ENCODE data around the gene FSIP1.

FSIP1 gene

DNA sequence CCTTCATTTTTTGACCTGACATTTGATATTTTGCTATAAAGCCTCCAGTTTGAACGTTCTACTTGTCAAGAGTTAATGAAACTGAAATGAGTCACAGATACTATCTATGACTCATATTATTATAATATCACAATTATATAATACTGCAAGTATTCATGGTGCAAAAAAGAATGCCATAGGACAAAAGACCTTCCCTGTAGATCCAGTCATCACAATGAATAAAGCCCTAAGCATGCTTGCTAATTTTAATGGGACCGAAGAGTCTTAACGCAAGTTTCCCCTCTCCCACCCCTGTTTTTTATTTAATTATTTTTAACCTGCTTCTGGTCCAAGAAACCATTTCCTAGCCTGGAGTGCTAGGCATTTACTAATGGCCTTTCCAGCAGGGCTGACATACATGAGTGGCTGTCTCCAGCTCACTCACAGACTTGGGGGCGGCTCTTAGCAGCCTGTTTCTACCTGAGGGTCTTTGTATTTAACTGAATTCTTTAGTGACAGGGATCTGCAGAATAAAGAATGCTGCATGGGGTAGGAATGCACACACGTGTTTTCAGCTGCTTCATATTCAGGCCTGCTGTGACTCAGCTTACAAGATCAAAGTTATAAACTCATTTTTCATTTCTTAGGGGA, 140.5 kb downstream of the FSIP1 start:
- DNase-seq = no peak

DNA sequence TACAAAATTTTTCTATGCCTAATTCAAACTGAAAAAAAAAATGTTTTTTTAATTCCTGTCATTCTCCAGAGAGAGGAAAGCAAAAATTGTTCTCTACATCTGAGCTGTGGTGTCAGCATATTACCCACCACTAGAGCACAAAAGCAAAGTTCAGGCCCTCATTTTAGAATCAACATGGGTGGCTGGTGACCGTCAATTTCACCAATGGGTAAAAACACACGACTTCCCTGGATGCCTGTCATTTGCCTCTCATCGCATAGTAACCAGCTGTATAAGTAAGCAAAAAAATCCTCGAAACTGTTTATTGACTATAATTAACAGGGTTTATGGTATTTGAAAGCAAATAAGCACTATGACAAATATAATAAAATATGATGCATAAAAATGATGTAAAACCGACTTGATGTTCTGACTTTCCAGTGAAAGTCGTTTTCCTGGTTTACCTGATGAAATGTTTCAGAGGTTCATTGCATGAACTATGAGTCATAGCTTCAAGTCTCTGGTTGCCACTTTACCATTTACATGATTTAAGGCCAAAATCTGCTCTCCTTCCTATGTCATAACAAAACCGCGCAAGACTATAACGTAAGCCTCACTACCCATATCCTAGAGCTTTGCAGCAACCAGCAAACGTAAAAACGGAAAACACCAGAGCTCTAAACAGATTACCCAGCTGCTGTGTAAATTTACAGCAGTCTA, 141.3 kb downstream of the FSIP1 start:
- no peak for DNase-seq

- no peak for DNase-seq
Observed at GRCh38 chr15:39640665-39641064, 142.0 kb downstream of the FSIP1 start.

DNA sequence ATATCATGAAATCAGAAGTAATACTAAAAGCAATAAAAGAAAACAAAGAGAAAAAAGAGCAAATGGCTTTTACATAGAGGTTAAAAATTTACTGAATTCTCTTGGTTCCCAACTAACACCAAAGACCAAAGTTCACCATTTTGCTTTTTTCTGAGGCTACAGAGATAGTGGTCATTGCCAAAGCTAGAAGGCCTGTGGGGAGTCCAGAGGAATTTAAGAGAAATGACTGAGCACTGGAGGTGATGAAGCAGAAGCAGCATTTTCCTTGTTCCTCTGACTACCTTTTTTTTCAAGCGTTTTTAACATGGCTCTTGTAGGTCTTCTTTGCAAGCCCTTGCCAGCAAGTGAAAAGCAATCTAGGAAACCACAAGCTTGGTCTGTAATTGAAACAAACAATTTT, 143.6 kb downstream of the FSIP1 start:
- DNase-seq = no peak

GRCh38 chr15:39638041-39638440, 144.6 kb downstream of the FSIP1 start:
- DNase-seq = no peak

GRCh38 chr15:39631357-39631756, 151.3 kb downstream of the FSIP1 start:
- no peak for DNase-seq

GRCh38 chr15:39629906-39630305, 152.7 kb downstream of the FSIP1 start:
- no peak for DNase-seq

GRCh38 chr15:39629371-39629770, 153.3 kb downstream of the FSIP1 start:
- no peak for DNase-seq

- DNase-seq = no peak
Observed at GRCh38 chr15:39628546-39629257, 153.9 kb downstream of the FSIP1 start.

DNA sequence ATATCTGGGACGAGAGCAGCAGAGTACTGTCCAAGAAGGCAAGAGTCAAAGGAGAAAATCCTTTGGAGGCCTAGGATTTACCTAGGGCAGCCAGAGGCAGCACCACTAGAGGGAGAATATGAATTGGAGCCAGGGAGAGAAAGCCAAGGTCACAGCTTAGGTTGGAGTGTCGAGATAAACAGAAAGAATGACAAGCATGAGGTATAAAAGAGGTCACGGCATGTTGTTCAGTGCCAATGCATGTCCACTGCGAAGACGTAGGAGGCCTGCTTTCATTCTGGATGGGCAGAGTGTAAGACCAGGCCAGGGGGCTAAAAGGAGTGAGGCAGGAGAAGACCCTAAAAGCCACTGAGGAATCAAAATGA, 154.5 kb downstream of the FSIP1 start:
- DNase-seq = no peak

GRCh38 chr15:39627451-39628143, 155.0 kb downstream of the FSIP1 start:
- DNase-seq = no peak

- no peak for DNase-seq
Observed at GRCh38 chr15:39625856-39626255, 156.8 kb downstream of the FSIP1 start.

DNA sequence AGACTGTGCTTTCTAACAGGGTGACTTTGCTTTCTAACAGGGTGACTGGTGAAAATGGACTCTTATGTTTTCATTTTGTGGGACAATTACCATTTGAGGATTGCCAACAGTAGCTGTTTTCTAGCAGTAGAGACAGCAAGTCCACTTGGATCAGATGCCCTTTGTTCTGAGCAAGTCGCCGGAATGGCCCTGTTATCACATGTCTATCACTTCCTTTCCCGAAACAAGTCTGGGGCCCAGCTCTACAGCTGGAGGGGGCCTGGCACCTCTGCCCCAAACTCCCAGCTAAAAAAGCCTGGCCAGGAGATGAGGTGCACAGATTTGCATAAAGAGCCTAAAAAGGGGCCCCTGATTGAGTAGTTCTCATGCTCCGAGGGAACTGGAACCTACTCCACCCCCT, 157.2 kb downstream of the FSIP1 start:
- no peak for DNase-seq

DNA sequence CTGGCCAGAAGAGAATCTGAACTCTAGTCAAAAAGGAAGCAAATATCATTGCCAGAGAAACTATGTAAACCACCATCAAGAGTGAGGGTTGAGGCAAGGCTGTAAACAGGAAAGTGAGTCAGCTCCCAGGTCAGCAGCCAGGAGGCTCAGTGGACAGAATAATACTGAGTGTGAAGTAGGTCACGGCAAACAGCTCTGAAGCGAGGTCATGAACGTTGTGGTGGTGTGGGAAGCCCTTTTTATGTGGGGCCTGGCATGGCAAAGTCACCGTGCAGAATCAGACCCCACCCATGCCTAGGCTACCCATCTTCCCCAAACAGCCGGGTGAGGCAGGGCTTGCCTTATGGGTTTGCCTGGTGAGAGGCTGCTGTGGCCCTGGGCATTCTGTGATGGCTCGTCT, 157.8 kb downstream of the FSIP1 start:
- DNase-seq = no peak

GRCh38 chr15:39623529-39623931, 159.1 kb downstream of the FSIP1 start:
- no peak for DNase-seq

GRCh38 chr15:39622660-39623516, 159.8 kb downstream of the FSIP1 start:
- no peak for DNase-seq

DNA sequence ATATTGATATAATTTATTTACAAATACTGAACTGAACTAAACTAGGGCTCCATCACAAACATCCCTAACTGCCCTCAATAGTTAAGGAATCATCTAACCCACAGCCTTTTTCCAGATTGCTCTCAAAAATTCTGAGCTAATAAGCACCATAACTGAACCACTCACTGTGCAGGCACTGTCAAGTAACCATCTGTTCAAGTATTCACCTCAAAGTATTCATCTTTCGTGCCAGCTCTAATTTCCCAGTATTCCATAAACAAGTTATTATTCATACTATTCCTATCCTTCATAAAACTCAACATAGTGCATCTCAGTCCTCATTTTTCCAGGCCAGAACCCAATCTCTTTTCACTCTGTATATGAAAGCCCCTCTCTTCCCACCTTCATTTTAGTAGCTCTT, 160.7 kb downstream of the FSIP1 start:
- no peak for DNase-seq

DNA sequence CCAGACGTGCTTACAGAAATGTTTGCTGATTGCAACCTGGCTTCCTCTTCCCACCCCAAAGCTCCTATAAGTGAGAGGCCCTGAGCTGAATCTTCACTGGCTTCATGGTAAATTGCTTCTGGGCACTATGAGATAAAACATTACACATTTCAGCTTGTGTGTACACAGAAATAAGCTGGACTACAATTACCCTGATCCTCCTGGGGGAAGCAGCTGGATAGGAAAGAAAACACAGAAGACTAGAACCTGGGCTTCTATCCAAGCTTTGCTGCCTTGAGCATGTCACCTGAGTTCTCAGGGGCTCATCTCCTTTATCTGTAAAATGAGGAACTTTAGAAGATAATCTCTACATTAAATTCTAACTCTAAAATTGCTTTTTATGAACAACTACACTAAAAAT, 161.4 kb downstream of the FSIP1 start:
- DNase-seq = peak; percentile 23

- DNase-seq = no peak
Observed at GRCh38 chr15:39618063-39618823, 164.4 kb downstream of the FSIP1 start.

- no peak for DNase-seq
Observed at GRCh38 chr15:39616731-39617455, 165.7 kb downstream of the FSIP1 start.

GRCh38 chr15:39613861-39614260, 168.8 kb downstream of the FSIP1 start:
- no peak for DNase-seq

Measured in NCI-H2029 (cell line).